GM23338 (cell line): Measurements from ENCODE around the gene ERN1.

Experiments used
- CREB1 ChIP-seq: fragments of 250-450 bp; sonication (Bioruptor Pico); IDR thresholded peaks from 2 replicates; pipeline ENCODE4 v1.5.0; 2020; ENCODE audit warnings: low read depth, mild to moderate bottlenecking, moderate library complexity
- CTCF ChIP-seq, 2 experiments: fragments of 200-600 bp in 1 of 2; sonication (generic) in 1 of 2; conservative IDR thresholded peaks; 2 replicates each; pipeline versions ENCODE4 v1.5.1 to v1.6.1; 2016 to 2017; ENCODE audit warnings: antibody characterized with exemption in 2 of 2, low read depth in 2 of 2, mild to moderate bottlenecking in 2 of 2, moderate library complexity in 1 of 2
- ETS1 ChIP-seq: IDR thresholded peaks from 2 replicates; pipeline ENCODE4 v1.6.1; 2016; ENCODE audit warnings: antibody characterized with exemption
- EZH2 ChIP-seq: fragments of 200-600 bp; sonication (generic); IDR thresholded peaks from one replicate; pipeline ENCODE4 v1.8.0; 2017; ENCODE audit warnings: antibody characterized with exemption, mild to moderate bottlenecking, low read depth; ENCODE audit not compliant: unreplicated experiment
- JUNB ChIP-seq: IDR thresholded peaks from one replicate; pipeline ENCODE4 v1.6.1; 2016; ENCODE audit warnings: antibody characterized with exemption; ENCODE audit not compliant: unreplicated experiment
- POLR2AphosphoS5 ChIP-seq: IDR thresholded peaks from 2 replicates; pipeline ENCODE4 v1.6.1; 2016; ENCODE audit warnings: antibody characterized with exemption, low read depth

- TF ChIP-seq CTCF (conservative IDR thresholded peaks at IDR 0.05; ENCODE audit: low read depth in 2 of 2): no peak
- no peak for TF ChIP-seq JUNB
- TF ChIP-seq POLR2AphosphoS5: no peak
- TF ChIP-seq ETS1: no peak
- no peak for TF ChIP-seq EZH2
- no peak for TF ChIP-seq CREB1 (CRISPR knock-in tag)
These were observed 73.5 kb downstream of the ERN1 start for GRCh38 chr17:64056269-64057005.
